ENCODE data around the gene PRKCA. TPM values are rescaled to one million over a fixed set of nuclear protein-coding genes. Genes with fewer than 3 reads are reported as not detected.

Gene PRKCA
- total and polyA plus RNA-seq, 9 of the 15 experiments (the other 6 are each of a cell fraction or from before 2014, with no cell fraction given): 3.2 to 33.0 (median 17.8) TPM

DNA sequence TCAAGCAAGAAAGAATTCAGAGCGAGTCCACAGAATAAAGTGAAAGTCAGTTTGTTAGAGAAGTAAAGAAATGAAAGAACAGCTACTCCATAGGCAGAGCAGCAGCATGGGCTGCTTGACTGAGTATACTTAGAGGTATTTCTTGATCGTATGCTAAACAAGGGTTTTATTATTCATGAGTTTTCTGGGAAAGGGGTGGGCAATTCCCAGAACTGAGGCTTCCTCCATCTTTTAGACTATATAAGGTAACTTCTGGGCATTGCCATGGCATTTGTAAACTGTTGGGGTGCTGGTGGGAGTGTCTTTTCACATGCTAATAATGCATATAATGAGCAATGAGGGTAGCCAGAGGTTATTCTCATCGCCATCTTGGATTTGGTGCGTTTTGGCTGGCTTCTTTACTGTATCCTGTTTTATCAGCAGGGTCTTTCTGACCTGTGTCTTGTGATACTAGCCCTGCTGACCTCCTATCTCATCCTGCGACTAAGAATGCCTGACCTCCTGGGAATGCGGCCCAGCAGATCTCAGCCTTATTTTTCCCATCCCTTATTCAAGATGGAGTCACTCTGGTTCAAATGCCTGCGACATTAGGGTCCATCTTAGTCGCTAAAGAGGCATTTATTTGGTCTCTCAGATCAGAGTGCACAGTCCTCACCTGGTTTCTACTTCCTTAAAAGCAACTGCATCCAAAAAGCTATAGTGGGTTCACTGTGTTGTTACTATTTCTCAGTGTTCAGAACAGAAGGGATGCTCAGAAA lies 432.0 kb downstream of the PRKCA start (continued):
- TF ChIP-seq ZNF584 (CRISPR knock-in tag; IDR thresholded peaks at IDR 0.05; ENCODE audit: low read depth) (no peak), MEIS2 (IDR thresholded peaks at IDR 0.05; ENCODE audit: partially characterized antibody) (no peak), ZNF3 (CRISPR knock-in tag; IDR thresholded peaks at IDR 0.05) (no peak), MAFK (IDR thresholded peaks at IDR 0.05; ENCODE audit: low read length) (no peak), MTF1 (CRISPR knock-in tag; IDR thresholded peaks at IDR 0.05; ENCODE audit: borderline replicate concordance) (no peak), HDAC6 (IDR thresholded peaks at IDR 0.05; ENCODE audit: low read depth, low read length) (no peak), NFIX (CRISPR knock-in tag; IDR thresholded peaks at IDR 0.05; ENCODE audit: low read depth) (no peak), RBM39 (optimal IDR thresholded peaks at IDR 0.05; ENCODE audit: low read depth, low read length) (no peak), PHTF2 (CRISPR knock-in tag; IDR thresholded peaks at IDR 0.05) (no peak)
- TF ChIP-seq, protein P1, sequence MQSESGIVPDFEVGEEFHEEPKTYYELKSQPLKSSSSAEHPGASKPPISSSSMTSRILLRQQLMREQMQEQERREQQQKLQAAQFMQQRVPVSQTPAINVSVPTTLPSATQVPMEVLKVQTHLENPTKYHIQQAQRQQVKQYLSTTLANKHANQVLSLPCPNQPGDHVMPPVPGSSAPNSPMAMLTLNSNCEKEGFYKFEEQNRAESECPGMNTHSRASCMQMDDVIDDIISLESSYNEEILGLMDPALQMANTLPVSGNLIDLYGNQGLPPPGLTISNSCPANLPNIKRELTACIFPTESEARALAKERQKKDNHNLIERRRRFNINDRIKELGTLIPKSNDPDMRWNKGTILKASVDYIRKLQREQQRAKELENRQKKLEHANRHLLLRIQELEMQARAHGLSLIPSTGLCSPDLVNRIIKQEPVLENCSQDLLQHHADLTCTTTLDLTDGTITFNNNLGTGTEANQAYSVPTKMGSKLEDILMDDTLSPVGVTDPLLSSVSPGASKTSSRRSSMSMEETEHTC (IDR thresholded peaks at IDR 0.05): no peak
- TF ChIP-seq, protein P2, sequence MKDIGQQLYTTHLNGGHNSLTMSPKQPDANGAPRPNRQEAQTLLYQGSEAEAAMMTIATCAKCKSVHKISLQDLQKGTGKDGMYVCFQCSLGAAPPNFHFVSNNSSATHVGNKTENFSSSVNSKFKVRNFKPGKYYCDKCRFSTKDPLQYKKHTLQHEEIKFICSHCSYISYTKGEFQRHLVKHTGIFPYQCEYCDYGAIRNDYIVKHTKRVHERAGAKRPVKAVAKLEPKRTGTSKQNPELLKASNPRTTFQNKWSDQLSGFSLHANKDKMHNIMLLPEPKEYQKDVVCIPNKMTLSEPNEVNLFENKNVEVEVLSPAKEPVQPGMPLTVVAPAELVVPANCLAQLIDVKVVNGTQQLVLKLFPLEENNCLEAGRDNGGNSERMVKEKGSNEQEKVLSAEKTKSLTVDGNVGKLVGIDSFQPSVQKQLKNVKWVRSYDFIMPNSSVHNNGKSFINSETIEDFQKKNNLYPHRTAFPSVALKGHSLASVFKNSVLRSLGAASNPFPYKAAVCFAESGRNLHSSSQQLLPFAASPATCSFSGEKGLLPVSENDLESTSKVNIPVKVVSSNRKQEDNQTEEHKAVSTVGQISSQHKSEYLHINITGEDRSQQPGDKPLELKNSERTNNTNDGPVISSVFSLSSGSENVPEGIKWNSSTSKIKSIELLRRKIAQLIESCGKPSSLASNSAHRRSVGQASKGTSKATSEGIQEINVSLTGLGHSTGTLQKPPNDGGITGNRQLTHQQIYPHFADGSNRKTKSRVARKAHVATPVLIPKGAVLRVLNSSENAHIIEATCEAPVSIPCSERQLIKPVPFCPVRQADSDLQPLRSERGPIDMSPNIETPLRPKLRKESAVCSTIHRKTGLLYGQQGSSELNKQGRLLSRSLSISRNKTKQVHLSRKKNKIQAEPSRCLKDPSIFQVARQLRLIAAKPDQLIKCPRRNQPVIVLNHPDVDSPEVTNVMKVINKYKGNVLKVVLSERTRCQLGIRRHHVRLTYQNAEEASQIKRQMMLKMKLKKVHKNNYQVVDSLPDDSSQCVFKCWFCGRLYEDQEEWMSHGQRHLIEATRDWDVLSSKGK (CRISPR knock-in tag; IDR thresholded peaks at IDR 0.05): no peak
- TF ChIP-seq, protein P3, sequence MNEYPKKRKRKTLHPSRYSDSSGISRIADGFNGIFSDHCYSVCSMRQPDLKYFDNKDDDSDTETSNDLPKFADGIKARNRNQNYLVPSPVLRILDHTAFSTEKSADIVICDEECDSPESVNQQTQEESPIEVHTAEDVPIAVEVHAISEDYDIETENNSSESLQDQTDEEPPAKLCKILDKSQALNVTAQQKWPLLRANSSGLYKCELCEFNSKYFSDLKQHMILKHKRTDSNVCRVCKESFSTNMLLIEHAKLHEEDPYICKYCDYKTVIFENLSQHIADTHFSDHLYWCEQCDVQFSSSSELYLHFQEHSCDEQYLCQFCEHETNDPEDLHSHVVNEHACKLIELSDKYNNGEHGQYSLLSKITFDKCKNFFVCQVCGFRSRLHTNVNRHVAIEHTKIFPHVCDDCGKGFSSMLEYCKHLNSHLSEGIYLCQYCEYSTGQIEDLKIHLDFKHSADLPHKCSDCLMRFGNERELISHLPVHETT (CRISPR knock-in tag; conservative IDR thresholded peaks at IDR 0.05 in 1 of 2, IDR thresholded peaks at IDR 0.05 in 1 of 2): peak in 1 of 2 experiments; percentile 61; a peak in 2 of 4 replicates
- TF ChIP-seq, protein P4, sequence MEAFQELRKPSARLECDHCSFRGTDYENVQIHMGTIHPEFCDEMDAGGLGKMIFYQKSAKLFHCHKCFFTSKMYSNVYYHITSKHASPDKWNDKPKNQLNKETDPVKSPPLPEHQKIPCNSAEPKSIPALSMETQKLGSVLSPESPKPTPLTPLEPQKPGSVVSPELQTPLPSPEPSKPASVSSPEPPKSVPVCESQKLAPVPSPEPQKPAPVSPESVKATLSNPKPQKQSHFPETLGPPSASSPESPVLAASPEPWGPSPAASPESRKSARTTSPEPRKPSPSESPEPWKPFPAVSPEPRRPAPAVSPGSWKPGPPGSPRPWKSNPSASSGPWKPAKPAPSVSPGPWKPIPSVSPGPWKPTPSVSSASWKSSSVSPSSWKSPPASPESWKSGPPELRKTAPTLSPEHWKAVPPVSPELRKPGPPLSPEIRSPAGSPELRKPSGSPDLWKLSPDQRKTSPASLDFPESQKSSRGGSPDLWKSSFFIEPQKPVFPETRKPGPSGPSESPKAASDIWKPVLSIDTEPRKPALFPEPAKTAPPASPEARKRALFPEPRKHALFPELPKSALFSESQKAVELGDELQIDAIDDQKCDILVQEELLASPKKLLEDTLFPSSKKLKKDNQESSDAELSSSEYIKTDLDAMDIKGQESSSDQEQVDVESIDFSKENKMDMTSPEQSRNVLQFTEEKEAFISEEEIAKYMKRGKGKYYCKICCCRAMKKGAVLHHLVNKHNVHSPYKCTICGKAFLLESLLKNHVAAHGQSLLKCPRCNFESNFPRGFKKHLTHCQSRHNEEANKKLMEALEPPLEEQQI (IDR thresholded peaks at IDR 0.05): no peak
- TF ChIP-seq, protein P5, sequence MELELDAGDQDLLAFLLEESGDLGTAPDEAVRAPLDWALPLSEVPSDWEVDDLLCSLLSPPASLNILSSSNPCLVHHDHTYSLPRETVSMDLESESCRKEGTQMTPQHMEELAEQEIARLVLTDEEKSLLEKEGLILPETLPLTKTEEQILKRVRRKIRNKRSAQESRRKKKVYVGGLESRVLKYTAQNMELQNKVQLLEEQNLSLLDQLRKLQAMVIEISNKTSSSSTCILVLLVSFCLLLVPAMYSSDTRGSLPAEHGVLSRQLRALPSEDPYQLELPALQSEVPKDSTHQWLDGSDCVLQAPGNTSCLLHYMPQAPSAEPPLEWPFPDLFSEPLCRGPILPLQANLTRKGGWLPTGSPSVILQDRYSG (tag; conservative IDR thresholded peaks at IDR 0.05; ENCODE audit: low read depth): peak; percentile 93
- TF ChIP-seq, protein P6, sequence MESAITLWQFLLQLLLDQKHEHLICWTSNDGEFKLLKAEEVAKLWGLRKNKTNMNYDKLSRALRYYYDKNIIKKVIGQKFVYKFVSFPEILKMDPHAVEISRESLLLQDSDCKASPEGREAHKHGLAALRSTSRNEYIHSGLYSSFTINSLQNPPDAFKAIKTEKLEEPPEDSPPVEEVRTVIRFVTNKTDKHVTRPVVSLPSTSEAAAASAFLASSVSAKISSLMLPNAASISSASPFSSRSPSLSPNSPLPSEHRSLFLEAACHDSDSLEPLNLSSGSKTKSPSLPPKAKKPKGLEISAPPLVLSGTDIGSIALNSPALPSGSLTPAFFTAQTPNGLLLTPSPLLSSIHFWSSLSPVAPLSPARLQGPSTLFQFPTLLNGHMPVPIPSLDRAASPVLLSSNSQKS (CRISPR knock-in tag; IDR thresholded peaks at IDR 0.05): no peak

Measured in K562 (cell line).